ENCODE results near the gene PACS1. TPM values are rescaled to one million over a fixed set of nuclear protein-coding genes. Genes with fewer than 3 reads are reported as not detected.
A peak's percentile ranks its signal among the peaks of the same experiment; 100 is the strongest.
"Not testable (repeated sequence)": the region's sequence is repeated elsewhere in the genome, so short reads cannot be mapped to it uniquely, and the experiment has no call there.

Gene PACS1
- total RNA-seq, 3 donors from 2014 or later, result 43.4 to 46.3 (median 44.8) TPM

DNA sequence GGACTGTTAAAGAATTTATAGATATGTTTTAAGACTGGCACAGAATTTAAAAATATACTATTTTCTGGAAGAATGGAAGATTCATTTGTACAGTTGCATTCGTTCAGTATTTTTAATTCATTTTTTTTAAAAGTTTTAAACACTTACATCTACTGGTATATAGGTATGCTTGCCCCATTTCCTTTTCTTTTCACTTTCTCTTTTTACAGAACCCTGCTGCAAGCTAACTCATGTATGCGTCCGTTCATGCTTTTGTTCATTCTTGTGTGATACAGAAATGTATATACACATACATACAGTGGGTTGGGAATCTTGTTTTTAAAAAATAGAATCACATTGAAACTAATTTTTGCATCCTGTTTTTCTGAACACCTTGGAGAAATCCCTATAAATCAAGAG is 31.0 kb downstream of the PACS1 start:
- Mint-ChIP-seq H3K4me3 (peak overlapping the region; percentile 79), H3K27me3 (ENCODE audit: low read depth) (no peaks in the 10 kb centered on the region), H3K9me3 (no peaks in the 10 kb centered on the region), H3K4me1 (ENCODE audit: low read depth) (peaks cover 71% of the 10 kb centered on the region), H3K36me3 (ENCODE audit: insufficient read depth) (peaks cover 8% of the 10 kb centered on the region)
- ATAC-seq (peak; percentile 23 to 27), DNase-seq (no peak)

- H3K36me3 Mint-ChIP-seq (ENCODE audit: insufficient read depth), result peaks cover 11% of the 10 kb centered on the region
- H3K27me3 Mint-ChIP-seq (ENCODE audit: low read depth), result no peaks in the 10 kb centered on the region
- DNase-seq (no peak), ATAC-seq (no peak)
- no peak overlapping the region for H3K4me3 Mint-ChIP-seq
- no peaks in the 10 kb centered on the region for H3K9me3 Mint-ChIP-seq
- peaks cover 74% of the 10 kb centered on the region for H3K4me1 Mint-ChIP-seq (ENCODE audit: low read depth)
These were observed 34.1 kb downstream of the PACS1 start for GRCh38 chr11:66104057-66104638.

GRCh38 chr11:66106786-66107599 is 36.9 kb downstream of the PACS1 start:
- H3K4me1 Mint-ChIP-seq (ENCODE audit: low read depth), result peaks cover 80% of the 10 kb centered on the region
- peaks cover 11% of the 10 kb centered on the region for H3K36me3 Mint-ChIP-seq (ENCODE audit: insufficient read depth)
- peak overlapping the region; percentile 19 for H3K4me3 Mint-ChIP-seq
- ATAC-seq, result peak; percentile 35 to 55
- DNase-seq, result no peak
- H3K27me3 Mint-ChIP-seq (ENCODE audit: low read depth), result no peaks in the 10 kb centered on the region
- H3K9me3 Mint-ChIP-seq, result no peaks in the 10 kb centered on the region

DNA sequence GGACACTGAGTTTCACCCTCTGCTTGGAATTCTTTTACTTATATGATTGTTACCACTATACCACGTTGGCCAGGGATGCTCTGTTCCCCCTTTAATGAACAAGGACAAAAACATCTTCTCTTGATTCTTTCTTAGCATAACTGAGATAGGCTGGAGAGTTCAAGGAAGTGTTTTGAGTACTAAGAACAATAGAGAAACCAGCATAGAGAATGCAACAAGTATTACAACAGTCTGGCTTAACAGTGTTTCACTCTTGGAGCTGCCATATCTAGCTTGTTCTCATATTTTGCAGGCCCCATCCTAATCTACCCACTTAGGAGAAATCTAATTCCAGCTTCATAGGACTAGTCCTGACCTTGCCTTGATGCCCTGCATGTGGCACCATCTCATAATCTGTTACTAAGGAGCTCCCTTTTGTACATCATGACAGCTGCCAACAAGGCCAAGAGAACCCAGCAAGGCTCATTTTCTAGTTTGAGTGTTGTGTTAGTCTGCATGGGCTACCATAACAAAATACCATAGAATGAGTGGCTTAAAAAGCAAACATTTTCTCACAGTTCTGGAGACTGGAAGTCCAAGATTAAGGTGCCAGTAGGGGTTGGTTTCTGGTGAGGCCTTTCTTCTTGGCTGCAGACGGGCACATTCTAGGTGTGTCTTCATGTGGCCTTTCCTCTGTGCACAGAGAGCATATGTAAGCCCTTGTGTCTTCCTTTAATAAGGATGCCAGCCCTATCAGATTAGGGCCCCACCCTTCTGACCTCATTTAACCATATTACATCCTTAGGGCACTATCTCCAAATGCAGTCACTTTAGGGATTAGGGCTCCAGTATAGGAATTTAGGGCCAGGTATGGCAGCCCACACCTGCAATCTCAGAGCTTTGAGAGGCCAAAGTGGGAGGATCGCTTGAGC is 37.8 kb downstream of the PACS1 start:
- DNase-seq (no peak), ATAC-seq (peak; percentile 41 to 55)
- Mint-ChIP-seq H3K4me3 (peak overlapping the region; percentile 19), H3K27me3 (ENCODE audit: low read depth) (no peaks in the 10 kb centered on the region), H3K36me3 (ENCODE audit: insufficient read depth) (peaks cover 12% of the 10 kb centered on the region), H3K4me1 (ENCODE audit: low read depth) (peaks cover 88% of the 10 kb centered on the region), H3K9me3 (no peaks in the 10 kb centered on the region)

DNA sequence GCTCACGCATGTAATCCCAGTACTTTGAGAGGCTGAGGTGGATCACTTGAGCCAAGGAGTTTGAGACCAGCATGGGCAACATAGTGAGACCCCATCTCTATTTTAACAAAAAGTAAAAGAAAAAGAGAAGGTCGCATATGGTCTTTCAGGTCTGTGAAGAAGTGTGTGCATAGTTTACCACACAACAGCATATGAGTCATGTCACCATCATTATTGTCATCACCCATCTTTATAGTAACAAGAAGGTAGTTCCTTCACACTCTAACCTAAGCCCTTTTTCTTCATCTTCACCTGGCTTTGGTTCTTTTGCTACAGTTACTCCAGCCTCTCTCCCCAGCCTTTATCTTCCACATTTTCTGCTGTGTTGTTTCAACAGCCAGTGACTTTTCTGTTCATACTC is 39.2 kb downstream of the PACS1 start:
- Mint-ChIP-seq H3K4me3 (no peak overlapping the region), H3K9me3 (no peaks in the 10 kb centered on the region), H3K36me3 (ENCODE audit: insufficient read depth) (peaks cover 12% of the 10 kb centered on the region), H3K27me3 (ENCODE audit: low read depth) (no peaks in the 10 kb centered on the region), H3K4me1 (ENCODE audit: low read depth) (peaks cover 92% of the 10 kb centered on the region)
- ATAC-seq, result peak; percentile 62 to 67
- DNase-seq, result no peak

DNA sequence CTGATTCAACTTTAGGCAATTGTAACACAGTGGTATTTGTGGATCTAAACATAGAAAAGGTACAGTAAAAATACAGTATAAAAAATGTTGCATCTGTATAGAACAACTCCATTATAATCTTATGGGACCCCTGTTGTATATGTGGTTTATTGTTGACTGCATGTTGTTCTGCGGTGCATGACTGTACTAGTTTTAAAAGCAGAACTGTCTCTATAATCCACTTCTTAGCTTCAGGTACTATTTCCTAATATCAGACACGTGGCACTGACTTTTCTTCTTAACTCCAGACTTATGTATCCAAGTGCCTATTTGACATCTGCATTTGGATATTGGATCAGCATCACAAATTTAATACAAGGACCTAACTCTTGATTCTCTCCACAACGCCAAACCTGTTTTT is 41.1 kb downstream of the PACS1 start:
- Mint-ChIP-seq H3K4me1 (ENCODE audit: low read depth) (peaks cover 90% of the 10 kb centered on the region), H3K36me3 (ENCODE audit: insufficient read depth) (peaks cover 11% of the 10 kb centered on the region), H3K27me3 (ENCODE audit: low read depth) (no peaks in the 10 kb centered on the region), H3K4me3 (no peak overlapping the region), H3K9me3 (no peaks in the 10 kb centered on the region)
- ATAC-seq (no peak), DNase-seq (no peak)

DNA sequence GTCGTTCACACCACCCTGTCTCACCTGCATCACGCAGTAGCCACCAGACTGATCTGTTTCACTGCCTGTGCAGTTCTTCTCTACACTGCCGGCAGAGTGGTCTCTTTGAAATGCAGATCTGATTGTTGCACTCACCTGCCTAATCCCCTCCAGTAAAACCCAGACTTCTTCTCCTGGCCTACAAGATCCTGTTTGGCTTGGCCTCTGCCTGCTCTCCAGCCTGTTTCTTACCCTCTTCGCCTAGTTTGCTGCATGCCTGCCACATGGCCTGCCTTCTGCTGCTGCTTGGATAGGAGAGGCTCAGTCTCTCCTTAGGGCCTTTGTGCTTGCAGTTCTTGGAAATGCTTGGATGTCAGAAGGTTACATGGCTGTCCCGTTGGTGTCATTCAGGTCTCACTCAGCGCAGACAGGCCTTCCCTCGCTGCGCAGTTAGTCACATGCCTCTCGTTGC is 42.0 kb downstream of the PACS1 start:
- H3K27me3 Mint-ChIP-seq (ENCODE audit: low read depth), result no peaks in the 10 kb centered on the region
- no peak overlapping the region for H3K4me3 Mint-ChIP-seq
- no peak for ATAC-seq
- no peaks in the 10 kb centered on the region for H3K9me3 Mint-ChIP-seq
- H3K36me3 Mint-ChIP-seq (ENCODE audit: insufficient read depth), result peaks cover 9% of the 10 kb centered on the region
- no peak for DNase-seq
- peaks cover 94% of the 10 kb centered on the region for H3K4me1 Mint-ChIP-seq (ENCODE audit: low read depth)

- peaks cover 94% of the 10 kb centered on the region for H3K4me1 Mint-ChIP-seq (ENCODE audit: low read depth)
- peaks cover 3% of the 10 kb centered on the region for H3K36me3 Mint-ChIP-seq (ENCODE audit: insufficient read depth)
- ATAC-seq (no peak), DNase-seq (no peak)
- H3K27me3 Mint-ChIP-seq (ENCODE audit: low read depth), result no peaks in the 10 kb centered on the region
- H3K9me3 Mint-ChIP-seq, result no peaks in the 10 kb centered on the region
- peak overlapping the region; percentile 56 for H3K4me3 Mint-ChIP-seq
These were observed 42.8 kb downstream of the PACS1 start for GRCh38 chr11:66112601-66113499.

- H3K27me3 Mint-ChIP-seq (ENCODE audit: low read depth); ATAC-seq; H3K9me3 Mint-ChIP-seq; H3K36me3 Mint-ChIP-seq (ENCODE audit: insufficient read depth); DNase-seq: not testable (repeated sequence)
- Mint-ChIP-seq H3K4me1 (ENCODE audit: low read depth) (peaks cover 92% of the 10 kb centered on the region), H3K4me3 (peak overlapping the region; percentile 66)
These were observed 44.9 kb downstream of the PACS1 start for GRCh38 chr11:66114957-66115356.

DNA sequence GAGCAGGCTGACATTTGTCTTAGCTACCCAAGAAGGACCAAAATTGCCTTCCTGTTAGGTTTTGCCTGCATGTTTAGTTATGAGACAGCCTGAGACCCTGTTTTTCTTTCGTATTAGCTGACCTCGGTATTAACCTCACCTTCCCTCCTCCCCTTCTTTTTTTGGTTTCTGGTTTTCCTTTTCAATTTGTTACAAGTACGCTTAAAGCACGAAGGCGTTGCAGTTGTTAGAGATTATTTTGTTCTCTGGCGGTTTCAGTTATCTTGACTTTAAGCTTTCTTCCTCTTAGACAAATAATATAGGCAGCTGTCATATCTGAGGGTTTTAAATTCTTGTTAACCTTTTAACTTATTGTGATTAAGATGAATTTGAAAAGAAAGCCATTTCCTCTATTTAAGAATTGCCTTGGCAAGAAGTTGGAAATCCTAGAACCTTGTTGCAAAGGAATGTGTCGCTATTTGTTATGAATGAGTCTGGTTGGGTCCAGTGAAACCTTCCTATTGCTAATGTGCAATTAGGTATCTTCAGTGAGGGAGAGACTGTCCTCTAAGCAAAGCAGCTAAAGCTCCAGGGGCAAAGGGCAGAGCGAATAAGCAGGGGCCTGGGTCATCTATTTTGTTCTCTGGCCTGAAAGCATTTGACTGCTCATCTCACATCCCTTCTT is 45.7 kb downstream of the PACS1 start:
- peaks cover 3% of the 10 kb centered on the region for H3K36me3 Mint-ChIP-seq (ENCODE audit: insufficient read depth)
- DNase-seq, result no peak
- peaks cover 89% of the 10 kb centered on the region for H3K4me1 Mint-ChIP-seq (ENCODE audit: low read depth)

GRCh38 chr11:66116576-66117361 is 46.7 kb downstream of the PACS1 start:
- Mint-ChIP-seq H3K9me3 (no peaks in the 10 kb centered on the region), H3K4me3 (peak overlapping the region; percentile 66), H3K36me3 (ENCODE audit: insufficient read depth) (peaks cover 3% of the 10 kb centered on the region), H3K27me3 (ENCODE audit: low read depth) (no peaks in the 10 kb centered on the region), H3K4me1 (ENCODE audit: low read depth) (peaks cover 89% of the 10 kb centered on the region)
- no peak for DNase-seq
- no peak for ATAC-seq

More for the DNA sequence above, 45.7 kb downstream of the PACS1 start:
- H3K9me3 Mint-ChIP-seq, result no peaks in the 10 kb centered on the region
- no peaks in the 10 kb centered on the region for H3K27me3 Mint-ChIP-seq (ENCODE audit: low read depth)
- H3K4me3 Mint-ChIP-seq, result peak overlapping the region; percentile 66
- peak; percentile 55 to 61 for ATAC-seq

DNA sequence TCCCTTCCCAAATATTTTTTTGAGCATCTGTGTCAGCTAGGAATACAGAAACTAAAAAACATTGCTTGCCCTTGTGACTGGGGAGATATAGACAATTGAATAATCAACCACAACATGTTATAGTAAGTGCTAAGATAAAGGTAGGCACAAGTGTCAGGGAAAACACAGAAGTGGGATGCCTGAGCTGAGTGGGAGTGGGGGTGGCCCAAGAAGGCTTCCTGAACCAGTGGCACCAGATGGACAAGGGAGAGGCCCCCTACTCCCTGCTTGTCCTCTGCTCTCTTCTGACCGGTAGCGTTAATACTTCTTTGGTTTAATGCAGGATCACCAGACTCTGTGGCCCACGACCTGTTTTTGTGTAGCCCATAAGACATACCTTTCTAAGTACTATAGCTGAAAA is 48.8 kb downstream of the PACS1 start:
- H3K4me3 Mint-ChIP-seq, result no peak overlapping the region
- ATAC-seq, result no peak
- no peak for DNase-seq
- H3K36me3 Mint-ChIP-seq (ENCODE audit: insufficient read depth), result no peaks in the 10 kb centered on the region
- peaks cover 78% of the 10 kb centered on the region for H3K4me1 Mint-ChIP-seq (ENCODE audit: low read depth)
- H3K9me3 Mint-ChIP-seq, result no peaks in the 10 kb centered on the region
- H3K27me3 Mint-ChIP-seq (ENCODE audit: low read depth), result no peaks in the 10 kb centered on the region
